Coronary artery (tissue), 2 donors: ENCODE measurements around the gene OR9A2.
A peak's percentile ranks its signal among the peaks of the same experiment; 100 is the strongest.

ENCODE experiments used
- DNase-seq: peaks from one replicate; pipeline ENCODE4 v3.0.0-alpha.2; 2017; ENCODE audit warnings: low spot score
- H3K27ac ChIP-seq, 2 donors: fragments of 200-600 bp; sonication (generic); one replicate each; pipeline ENCODE4 v1.5.1; 2016 to 2019
- H3K4me3 ChIP-seq: fragments of 200-600 bp; sonication (generic); 2 replicates; pipeline ENCODE4 v1.5.1; 2016; ENCODE audit warnings: mild to moderate bottlenecking, moderate library complexity
- TF ChIP-seq, protein P1 (sequence below): fragments of 200-600 bp; sonication (generic); IDR thresholded peaks from one replicate; pipeline ENCODE4 v1.5.1; 2019; ENCODE audit warnings: antibody characterized with exemption

The OR9A2 gene

DNA sequence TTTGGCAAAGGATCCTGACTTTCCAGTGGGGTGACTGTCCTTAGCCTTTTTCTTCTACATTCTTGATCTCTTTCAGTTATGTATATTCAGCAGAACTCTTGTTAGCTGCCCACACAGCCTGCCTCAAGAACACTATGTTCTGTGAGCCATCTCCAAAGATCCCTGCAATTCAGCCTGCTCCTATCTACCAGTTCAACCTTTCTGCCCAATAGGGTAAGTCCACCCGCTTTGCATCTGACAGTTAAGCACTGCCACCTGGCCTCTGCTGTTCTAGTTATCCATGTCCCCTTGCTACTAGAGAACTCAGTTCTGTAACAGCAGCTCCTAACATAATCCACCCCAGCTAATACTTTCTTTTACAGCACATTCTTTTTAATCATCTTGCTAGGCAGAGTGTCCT is 13.5 kb downstream of the OR9A2 start:
- H3K27ac ChIP-seq: peak overlapping the region in 1 of 2 donors; percentile 11
- TF ChIP-seq, protein P1, sequence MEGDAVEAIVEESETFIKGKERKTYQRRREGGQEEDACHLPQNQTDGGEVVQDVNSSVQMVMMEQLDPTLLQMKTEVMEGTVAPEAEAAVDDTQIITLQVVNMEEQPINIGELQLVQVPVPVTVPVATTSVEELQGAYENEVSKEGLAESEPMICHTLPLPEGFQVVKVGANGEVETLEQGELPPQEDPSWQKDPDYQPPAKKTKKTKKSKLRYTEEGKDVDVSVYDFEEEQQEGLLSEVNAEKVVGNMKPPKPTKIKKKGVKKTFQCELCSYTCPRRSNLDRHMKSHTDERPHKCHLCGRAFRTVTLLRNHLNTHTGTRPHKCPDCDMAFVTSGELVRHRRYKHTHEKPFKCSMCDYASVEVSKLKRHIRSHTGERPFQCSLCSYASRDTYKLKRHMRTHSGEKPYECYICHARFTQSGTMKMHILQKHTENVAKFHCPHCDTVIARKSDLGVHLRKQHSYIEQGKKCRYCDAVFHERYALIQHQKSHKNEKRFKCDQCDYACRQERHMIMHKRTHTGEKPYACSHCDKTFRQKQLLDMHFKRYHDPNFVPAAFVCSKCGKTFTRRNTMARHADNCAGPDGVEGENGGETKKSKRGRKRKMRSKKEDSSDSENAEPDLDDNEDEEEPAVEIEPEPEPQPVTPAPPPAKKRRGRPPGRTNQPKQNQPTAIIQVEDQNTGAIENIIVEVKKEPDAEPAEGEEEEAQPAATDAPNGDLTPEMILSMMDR: no peak
- no peak overlapping the region for H3K4me3 ChIP-seq
- DNase-seq: no peak

DNA sequence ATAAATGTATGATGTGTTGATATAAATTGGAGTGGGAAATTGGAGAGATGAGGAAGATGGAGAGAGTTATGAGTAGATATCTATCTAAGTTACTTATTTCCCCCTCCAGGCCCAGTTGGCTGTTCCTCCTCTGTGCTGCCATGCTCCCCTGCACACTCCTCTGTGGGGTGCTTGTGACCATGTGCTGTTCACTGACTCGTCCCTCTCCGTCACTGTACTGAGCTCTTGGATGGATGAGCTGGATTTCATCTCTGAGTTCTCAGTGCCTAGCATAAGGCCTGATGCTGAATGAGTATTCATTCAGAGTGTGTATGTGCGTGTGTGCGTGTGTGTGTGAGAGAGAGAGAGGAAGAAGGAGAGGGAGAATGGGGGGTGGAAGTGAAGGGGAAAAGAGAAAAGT is 14.5 kb downstream of the OR9A2 start:
- DNase-seq: no peak
- TF ChIP-seq, protein P1: no peak
- Histone ChIP-seq H3K27ac (no peak overlapping the region), H3K4me3 (no peak overlapping the region)

DNA sequence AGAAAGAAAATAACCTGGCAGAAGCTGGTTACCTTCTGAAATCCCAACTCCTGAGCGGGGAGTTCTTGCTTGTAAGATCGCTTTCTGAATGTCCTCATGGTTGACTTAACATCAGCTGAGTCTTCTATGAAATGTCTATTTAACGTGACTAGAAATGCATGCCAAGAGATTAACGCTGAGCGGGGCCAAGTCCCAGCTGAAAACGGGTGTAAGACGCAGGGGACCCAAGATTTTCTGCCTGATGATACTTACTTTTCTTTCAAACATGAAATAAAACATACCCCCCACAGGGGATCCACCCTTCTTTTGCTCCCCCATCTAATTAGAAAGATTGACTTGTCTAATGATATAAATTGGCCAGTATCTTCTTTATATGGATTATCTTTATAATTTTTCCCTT is 14.9 kb downstream of the OR9A2 start:
- no peak for DNase-seq
- Histone ChIP-seq H3K4me3 (no peak overlapping the region), H3K27ac (no peak overlapping the region)
- TF ChIP-seq, protein P1: no peak

DNA sequence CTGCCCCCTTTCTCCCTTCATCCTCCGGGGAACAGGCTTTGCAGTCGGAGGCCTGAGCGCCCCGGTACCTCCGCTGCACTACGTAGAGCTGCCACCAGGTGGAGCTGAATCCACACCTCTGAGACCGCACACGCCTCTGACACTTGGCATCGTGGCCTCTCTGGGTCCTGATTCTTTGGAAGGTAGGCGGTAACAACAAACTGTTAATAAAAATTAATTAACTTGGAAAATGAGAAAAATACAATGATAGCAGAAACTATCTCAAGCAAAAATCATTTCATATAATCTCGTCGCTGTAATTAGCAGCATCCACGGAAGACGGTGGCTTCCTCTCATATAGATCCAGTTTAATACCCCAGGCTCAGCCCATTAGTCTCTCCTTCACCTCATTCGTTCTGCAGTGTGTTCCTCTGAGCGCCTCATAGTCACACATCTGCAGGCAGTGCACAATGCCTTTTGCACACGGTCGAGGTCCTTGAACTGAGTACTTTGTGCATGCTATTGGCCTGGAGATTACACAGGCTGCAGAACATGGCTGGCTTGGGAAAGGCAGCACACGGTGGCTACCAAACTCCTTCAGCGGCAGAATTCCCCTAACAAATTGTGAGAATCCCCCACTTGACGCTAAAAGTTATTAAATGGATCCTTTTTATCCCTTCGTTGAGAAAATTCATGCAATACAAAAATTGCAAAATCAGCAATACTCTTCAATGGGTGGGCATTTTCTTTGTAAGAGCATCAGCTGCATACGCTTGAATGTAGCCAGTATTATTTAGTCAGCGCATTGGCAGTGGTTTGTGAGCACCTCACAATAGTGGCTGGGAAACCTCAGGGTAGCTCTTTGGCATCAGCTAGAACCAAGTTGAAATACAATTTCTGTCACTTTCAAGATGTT is 18.7 kb downstream of the OR9A2 start:
- TF ChIP-seq, protein P1: peak; percentile 90
- DNase-seq: no peak
- H3K27ac ChIP-seq: no peak overlapping the region
- no peak overlapping the region for H3K4me3 ChIP-seq

DNA sequence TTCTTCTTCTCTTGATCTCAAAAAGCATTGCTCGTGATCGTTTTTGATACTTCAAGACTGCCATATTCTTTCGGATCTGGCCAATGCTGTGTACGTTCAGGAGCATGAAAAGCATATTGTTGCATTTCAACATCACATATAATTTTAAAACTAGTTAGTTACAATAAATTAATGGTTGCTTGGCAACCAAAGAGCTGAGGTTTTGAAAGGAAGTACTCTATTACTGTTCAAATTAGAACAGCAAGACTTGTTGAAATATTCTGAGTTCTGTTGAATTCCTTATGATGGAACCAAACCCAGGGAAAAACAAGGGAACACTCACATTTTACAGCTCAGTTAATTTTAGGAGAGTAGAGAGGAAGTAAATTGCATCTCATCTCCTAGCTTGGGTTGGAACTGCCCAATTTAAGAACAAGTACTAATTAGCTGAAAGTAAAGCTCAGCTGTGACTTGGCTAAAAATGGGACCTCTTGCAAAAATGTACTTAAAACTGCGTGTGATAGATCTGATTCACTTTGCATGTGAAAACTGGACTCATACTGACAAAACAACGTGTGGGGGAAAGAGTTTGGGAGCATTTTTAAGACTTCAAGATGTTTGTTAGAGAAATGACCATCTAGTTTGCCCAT is 21.2 kb downstream of the OR9A2 start:
- no peak overlapping the region for H3K4me3 ChIP-seq
- DNase-seq: no peak
- TF ChIP-seq, protein P1: no peak
- H3K27ac ChIP-seq: no peak overlapping the region

DNA sequence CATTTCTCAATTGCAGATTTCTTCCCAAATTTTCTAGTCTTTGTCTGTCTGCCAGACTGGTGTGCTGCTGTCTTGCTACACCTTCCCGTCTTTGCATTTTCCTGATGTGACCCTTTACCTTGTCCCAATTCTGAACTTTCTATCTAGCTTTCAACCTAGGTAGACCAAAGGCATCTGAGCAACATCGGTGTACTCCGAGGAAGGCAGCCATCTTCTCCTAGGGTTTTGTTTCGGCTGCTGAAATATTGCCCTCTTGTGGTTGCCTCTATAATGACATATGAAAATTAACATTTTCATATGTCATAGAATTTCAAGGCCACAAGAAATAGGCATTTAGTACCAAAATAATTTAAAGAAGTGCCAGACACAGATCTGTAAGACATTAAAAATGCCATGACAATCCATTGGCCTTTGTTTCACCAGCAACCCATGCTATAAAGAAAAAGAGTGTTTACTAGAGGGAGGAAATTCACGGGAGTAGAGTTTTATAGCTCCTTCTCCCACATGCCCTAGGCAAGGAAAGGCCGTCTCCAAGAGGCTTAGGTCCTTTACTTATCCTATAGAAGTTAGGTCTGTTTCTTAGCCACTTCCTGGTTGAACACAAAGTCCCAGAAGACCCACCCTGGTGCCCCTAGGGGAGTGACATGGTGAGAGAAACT is 23.4 kb downstream of the OR9A2 start:
- H3K27ac ChIP-seq: no peak overlapping the region
- H3K4me3 ChIP-seq: peak overlapping the region; percentile 42
- TF ChIP-seq, protein P1: peak; percentile 19
- DNase-seq: no peak
